Gastrocnemius medialis (tissue), 4 donors: ENCODE results near the gene FBXL17. TPM values are rescaled to one million over a fixed set of nuclear protein-coding genes. Genes with fewer than 3 reads are reported as not detected.

ENCODE experiments used
- ATAC-seq, 2 donors: fragments of 150-250 bp; one replicate each; pipeline ENCODE4 v1.9.1; 2016
- DNase-seq, 2 donors: peaks; one replicate each; pipeline ENCODE4 v3.0.0-alpha.2; 2019
- H3K27ac ChIP-seq, 4 donors: fragments of 200-600 bp; sonication (generic); 1 replicate in 1 of 4; 2 replicates in 3 of 4; pipeline ENCODE4 v1.5.1; 2016 to 2018; ENCODE audit warnings: mild to moderate bottlenecking in 2 of 4, moderate library complexity in 1 of 4
- H3K27me3 ChIP-seq, 3 donors: fragments of 200-600 bp; sonication (generic) in 2 of 3; 1 replicate in 1 of 3; 2 replicates in 2 of 3; pipeline versions ENCODE4 v1.5.1 to v1.6.0; 2016 to 2019; ENCODE audit warnings: mild to moderate bottlenecking in 1 of 3, moderate library complexity in 1 of 3
- H3K36me3 ChIP-seq, 2 donors: fragments of 200-600 bp; sonication (generic) in 1 of 2; one replicate each; pipeline ENCODE4 v1.5.1; 2017 to 2018
- H3K4me1 ChIP-seq, 2 donors: fragments of 200-600 bp; sonication (generic) in 1 of 2; one replicate each; pipeline ENCODE4 v1.5.1; 2016 to 2017; ENCODE audit warnings: mild to moderate bottlenecking in 2 of 2
- H3K4me3 ChIP-seq, 4 donors: fragments of 200-600 bp; sonication (generic) in 3 of 4; 1 replicate in 1 of 4; 2 replicates in 3 of 4; pipeline ENCODE4 v1.5.1; 2016 to 2019; ENCODE audit warnings: mild to moderate bottlenecking in 2 of 4
- H3K9me3 ChIP-seq, 3 donors: fragments of 200-600 bp; sonication (generic) in 2 of 3; 1 replicate in 1 of 3; 2 replicates in 2 of 3; pipeline ENCODE4 v1.5.1; 2016 to 2019
- CTCF ChIP-seq, 5 experiments: fragments of 450-650 bp in 3 of 5; fragments of 200-600 bp in 2 of 5; sonication (generic) in 2 of 5; IDR thresholded peaks in 4 of 5; conservative IDR thresholded peaks in 1 of 5; 1 replicate in 4 of 5; 2 replicates in 1 of 5; pipeline ENCODE4 v1.5.1; 2016 to 2019; ENCODE audit warnings: antibody characterized with exemption in 5 of 5, mild to moderate bottlenecking in 3 of 5, moderate library complexity in 3 of 5
- POLR2A ChIP-seq, 2 donors: fragments of 450-650 bp; IDR thresholded peaks; one replicate each; pipeline ENCODE4 v1.6.1; 2017; ENCODE audit warnings: antibody characterized with exemption in 2 of 2, mild to moderate bottlenecking in 2 of 2, moderate library complexity in 2 of 2
- in situ Hi-C, 4 donors: fragments of 200-750 bp; cut with MboI; loops; one replicate each; pipeline versions ENCODE4 v1.15.0 to v1.8.0; 2017; ENCODE audit warnings: low sequenced_read_pairs in 4 of 4
- intact Hi-C: fragments of 100-400 bp; cut with DNase I; formaldehyde crosslinking; loops from one replicate; pipeline ENCODE4 v1.15.1; 2023; ENCODE audit warnings: low total_unique reads
- total RNA-seq, 4 donors: library from RNA; depleted of rRNA; stranded (reverse); fragments of >200 nt; gene quantifications; one replicate each; pipeline versions ENCODE4 v1.1.0 to v1.2.3, GENCODE V29; 2016

FBXL17 gene
- total RNA-seq, 4 donors from 2014 or later, result 23.3 to 33.4 (median 26.9) TPM

- no peak overlapping the region for H3K4me3 ChIP-seq
- in situ Hi-C loops (no loop called here), intact Hi-C loops (no loop called here)
- H3K4me1 ChIP-seq, result peaks cover 38 to 54% of the 10 kb centered on the region in 2 donors
- ATAC-seq (no peak), DNase-seq (no peak)
- TF ChIP-seq CTCF (IDR thresholded peaks at IDR 0.05 in 4 of 5, conservative IDR thresholded peaks at IDR 0.05 in 1 of 5) (no peak), POLR2A (IDR thresholded peaks at IDR 0.05) (no peak)
- H3K27ac ChIP-seq, result no peak overlapping the region
- H3K27me3 ChIP-seq, result no peaks in the 10 kb centered on the region
- H3K36me3 ChIP-seq, result no peaks in the 10 kb centered on the region
- H3K9me3 ChIP-seq, result no peaks in the 10 kb centered on the region
These were observed 132.0 kb downstream of the FBXL17 start for GRCh38 chr5:108249785-108250426.

GRCh38 chr5:108249095-108249784 is 132.7 kb downstream of the FBXL17 start:
- Histone ChIP-seq H3K4me1 (peaks cover 35 to 47% of the 10 kb centered on the region in 2 donors), H3K4me3 (no peak overlapping the region), H3K27ac (no peak overlapping the region), H3K9me3 (no peaks in the 10 kb centered on the region), H3K27me3 (no peaks in the 10 kb centered on the region), H3K36me3 (no peaks in the 10 kb centered on the region)
- TF ChIP-seq CTCF (IDR thresholded peaks at IDR 0.05 in 4 of 5, conservative IDR thresholded peaks at IDR 0.05 in 1 of 5) (no peak), POLR2A (IDR thresholded peaks at IDR 0.05) (no peak)
- intact Hi-C loops, result no loop called here
- ATAC-seq (no peak), DNase-seq (no peak)
- in situ Hi-C loops, result no loop called here

- in situ Hi-C loops, result no loop called here
- no peaks in the 10 kb centered on the region for H3K27me3 ChIP-seq
- H3K4me1 ChIP-seq, result no peaks in the 10 kb centered on the region
- ATAC-seq (no peak), DNase-seq (no peak)
- H3K27ac ChIP-seq, result no peak overlapping the region
- H3K4me3 ChIP-seq, result no peak overlapping the region
- no peaks in the 10 kb centered on the region for H3K9me3 ChIP-seq
- no peak for TF ChIP-seq CTCF (IDR thresholded peaks at IDR 0.05 in 4 of 5, conservative IDR thresholded peaks at IDR 0.05 in 1 of 5)
- TF ChIP-seq POLR2A (IDR thresholded peaks at IDR 0.05), result no peak
- no peaks in the 10 kb centered on the region for H3K36me3 ChIP-seq
- intact Hi-C loops, result loop anchor here (5.0 kb wide), 1 partner anchor 1623 kb away; no protein-coding TSS in a partner anchor
These were observed 142.7 kb downstream of the FBXL17 start for GRCh38 chr5:108238936-108239887.

- in situ Hi-C loops, result no loop called here
- H3K4me1 ChIP-seq, result no peaks in the 10 kb centered on the region
- no peak overlapping the region for H3K27ac ChIP-seq
- H3K36me3 ChIP-seq, result no peaks in the 10 kb centered on the region
- DNase-seq (no peak), ATAC-seq (no peak)
- no peak for TF ChIP-seq CTCF (IDR thresholded peaks at IDR 0.05 in 4 of 5, conservative IDR thresholded peaks at IDR 0.05 in 1 of 5)
- no peak for TF ChIP-seq POLR2A (IDR thresholded peaks at IDR 0.05)
- intact Hi-C loops, result loop anchor here (5.0 kb wide), 1 partner anchor 1624 kb away; no protein-coding TSS in a partner anchor
- H3K9me3 ChIP-seq, result no peaks in the 10 kb centered on the region
- H3K27me3 ChIP-seq, result no peaks in the 10 kb centered on the region
- no peak overlapping the region for H3K4me3 ChIP-seq
These were observed 143.4 kb downstream of the FBXL17 start for GRCh38 chr5:108238461-108238860.
